HepG2 (cell line): ENCODE data around the gene ABHD4. TPM values are rescaled to one million over a fixed set of nuclear protein-coding genes. Genes with fewer than 3 reads are reported as not detected.

ENCODE experiments used
- BRCA1 ChIP-seq: sonication (generic); formaldehyde crosslinking; IDR thresholded peaks from 2 replicates; pipeline ENCODE4 v1.4.0; 2020; ENCODE audit warnings: missing genetic modification reagents
- CBX5 ChIP-seq: sonication (generic); formaldehyde crosslinking; IDR thresholded peaks from 2 replicates; pipeline ENCODE4 v1.4.0; 2020; ENCODE audit warnings: missing genetic modification reagents, borderline replicate concordance
- MIER3 ChIP-seq: IDR thresholded peaks from 2 replicates; pipeline ENCODE4 v1.6.1; 2016; ENCODE audit warnings: missing compliant biosample characterization, borderline replicate concordance
- MYC ChIP-seq: sonication (generic); formaldehyde crosslinking; IDR thresholded peaks from 2 replicates; pipeline ENCODE4 v1.9.0; 2021; ENCODE audit warnings: missing genetic modification reagents, borderline replicate concordance
- POLR2AphosphoS5 ChIP-seq: IDR thresholded peaks from 2 replicates; pipeline ENCODE4 v1.6.1; 2012; ENCODE audit warnings: low read depth, low read length
- SP1 ChIP-seq, 2 experiments: fragments of 450-650 bp in 1 of 2; sonication (generic) in 1 of 2; formaldehyde crosslinking in 1 of 2; IDR thresholded peaks; 2 replicates each; pipeline versions ENCODE4 v1.4.0 to v1.6.1; 2016 to 2020; ENCODE audit warnings: missing genetic modification reagents in 1 of 2
- SP2 ChIP-seq: sonication (generic); formaldehyde crosslinking; IDR thresholded peaks from 2 replicates; pipeline ENCODE4 v1.5.1; 2020; ENCODE audit warnings: mild to moderate bottlenecking, missing genetic modification reagents
- SRY ChIP-seq: sonication (generic); formaldehyde crosslinking; IDR thresholded peaks from 2 replicates; pipeline ENCODE4 v1.8.0; 2022; ENCODE audit warnings: mild to moderate bottlenecking, missing genetic modification reagents
- ZBTB20 ChIP-seq: sonication (generic); formaldehyde crosslinking; IDR thresholded peaks from 2 replicates; pipeline ENCODE4 v1.8.1; 2023; ENCODE audit warnings: missing genetic modification reagents, low read depth, mild to moderate bottlenecking, borderline replicate concordance
- ZBTB21 ChIP-seq: sonication (generic); formaldehyde crosslinking; IDR thresholded peaks from 2 replicates; pipeline ENCODE4 v1.4.0; 2020; ENCODE audit warnings: missing genetic modification reagents
- ZFX ChIP-seq: sonication (generic); formaldehyde crosslinking; IDR thresholded peaks from 2 replicates; pipeline ENCODE4 v1.4.0; 2020; ENCODE audit warnings: mild to moderate bottlenecking, low read depth, missing genetic modification reagents, moderate library complexity
- ZKSCAN8 ChIP-seq: IDR thresholded peaks from 2 replicates; pipeline ENCODE4 v1.6.1; 2016; ENCODE audit warnings: borderline replicate concordance, missing genetic modification reagents, missing compliant biosample characterization
- ZMYM2 ChIP-seq: sonication (generic); formaldehyde crosslinking; IDR thresholded peaks from 2 replicates; pipeline ENCODE4 v1.8.0; 2022; ENCODE audit warnings: mild to moderate bottlenecking, missing genetic modification reagents
- ZNF225 ChIP-seq: sonication (generic); formaldehyde crosslinking; IDR thresholded peaks from 2 replicates; pipeline ENCODE4 v1.4.0; 2020; ENCODE audit warnings: mild to moderate bottlenecking, missing genetic modification reagents
- ZNF235 ChIP-seq: sonication (generic); formaldehyde crosslinking; IDR thresholded peaks from 2 replicates; pipeline ENCODE4 v1.8.1; 2023; ENCODE audit warnings: mild to moderate bottlenecking, missing genetic modification reagents, borderline replicate concordance
- ZNF333 ChIP-seq: sonication (generic); formaldehyde crosslinking; IDR thresholded peaks from 2 replicates; pipeline ENCODE4 v1.4.0; 2020; ENCODE audit warnings: mild to moderate bottlenecking, missing genetic modification reagents, borderline replicate concordance
- ZNF343 ChIP-seq: sonication (generic); formaldehyde crosslinking; IDR thresholded peaks from 2 replicates; pipeline ENCODE4 v1.4.0; 2020; ENCODE audit warnings: mild to moderate bottlenecking, missing genetic modification reagents
- ZNF446 ChIP-seq: sonication (generic); formaldehyde crosslinking; IDR thresholded peaks from 2 replicates; pipeline ENCODE4 v1.5.0; 2020; ENCODE audit warnings: mild to moderate bottlenecking, missing genetic modification reagents
- polyA plus RNA-seq, 8 experiments: library from polyadenylated mRNA; depleted of rRNA in 3 of 8; stranded (reverse) in 7 of 8; unstranded in 1 of 8; fragments of >200 nt; fragmentation: Illumina TruSeq in 4 of 8; extraction: Trizol in 4 of 8; gene quantifications; 2 replicates each; pipeline versions ENCODE4 v1.2.1 to v1.2.3, GENCODE V29; 2011 to 2016; ENCODE audit warnings: low read depth in 4 of 8, missing spikeins in 1 of 8, mixed read lengths in 1 of 8; ENCODE audit not compliant: insufficient read depth in 1 of 8
- total RNA-seq, 5 experiments: library from RNA; depleted of rRNA; stranded (reverse); fragments of >200 nt; fragmentation: Illumina TruSeq; extraction: Trizol; gene quantifications; 2 replicates each; pipeline ENCODE4 v1.2.3, GENCODE V29; 2016; ENCODE audit warnings: low read depth in 1 of 5
- TF ChIP-seq, protein P1 (sequence below): IDR thresholded peaks from 2 replicates; pipeline ENCODE4 v1.6.1; 2012; ENCODE audit warnings: low read length, improper control_type of control experiment
- TF ChIP-seq, protein P2 (sequence below), 2 experiments: sonication (generic) in 1 of 2; formaldehyde crosslinking in 1 of 2; IDR thresholded peaks; 2 replicates each; pipeline versions ENCODE4 v1.5.1 to v1.6.1; 2011 to 2020; ENCODE audit warnings: borderline replicate concordance in 1 of 2, low read depth in 1 of 2, low read length in 1 of 2, mild to moderate bottlenecking in 1 of 2, missing genetic modification reagents in 1 of 2, moderate library complexity in 1 of 2
- TF ChIP-seq, protein P3 (sequence below): sonication (generic); formaldehyde crosslinking; IDR thresholded peaks from 2 replicates; pipeline ENCODE4 v1.5.1; 2020; ENCODE audit warnings: mild to moderate bottlenecking, missing genetic modification reagents, borderline replicate concordance

ABHD4 gene
- total and polyA plus RNA-seq, 2 of the 13 experiments (the other 11 are each of a cell fraction or from before 2014, with no cell fraction given), result 16.1 to 47.5 TPM

DNA sequence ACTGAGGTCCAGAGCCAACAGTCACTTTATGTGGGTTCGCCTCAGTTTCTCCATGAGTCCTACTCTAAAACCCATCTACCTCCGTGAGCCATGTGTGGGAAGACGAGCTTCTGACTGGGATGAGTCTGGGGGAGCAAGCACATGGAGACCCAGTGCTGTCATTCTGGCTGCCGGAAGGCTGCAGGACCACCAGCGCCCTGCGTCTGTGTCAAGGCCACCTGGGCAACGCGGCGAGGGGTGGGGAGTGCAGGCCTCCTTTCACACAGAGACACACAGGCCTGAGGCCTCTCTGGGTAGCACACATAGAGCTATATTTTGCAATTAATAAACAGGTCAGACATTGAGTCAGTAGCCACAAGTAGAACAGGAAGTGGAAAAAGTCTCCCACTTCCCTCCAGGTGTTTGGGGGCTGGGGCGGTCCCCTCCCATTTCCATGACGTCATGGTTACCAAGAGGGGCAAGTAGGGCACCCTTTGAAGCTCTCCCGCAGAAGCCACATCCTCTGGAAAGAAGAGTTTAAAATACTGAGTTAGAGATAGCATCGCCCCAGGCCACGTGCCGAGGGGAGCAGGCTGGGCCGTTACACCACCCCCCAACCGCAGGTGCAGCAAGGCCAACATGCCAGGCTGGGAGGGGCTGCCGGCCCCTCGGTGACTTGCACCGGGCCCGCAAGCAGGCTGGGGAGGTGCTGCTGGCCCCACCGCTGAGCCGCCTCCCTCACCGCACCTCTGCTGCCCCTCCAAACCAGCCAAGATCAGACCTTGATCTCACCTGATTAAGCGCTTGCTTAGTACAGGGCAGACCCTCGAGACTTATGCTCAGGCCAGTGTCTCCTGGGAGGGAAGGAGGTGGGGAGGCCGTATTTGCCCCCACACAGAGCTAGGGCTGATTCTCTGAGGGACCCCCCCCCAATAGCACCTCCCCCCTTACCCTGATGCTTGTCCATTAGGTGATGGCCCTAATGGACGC lies 41.8 kb upstream of the ABHD4 start (continued):
- TF ChIP-seq, protein P1, sequence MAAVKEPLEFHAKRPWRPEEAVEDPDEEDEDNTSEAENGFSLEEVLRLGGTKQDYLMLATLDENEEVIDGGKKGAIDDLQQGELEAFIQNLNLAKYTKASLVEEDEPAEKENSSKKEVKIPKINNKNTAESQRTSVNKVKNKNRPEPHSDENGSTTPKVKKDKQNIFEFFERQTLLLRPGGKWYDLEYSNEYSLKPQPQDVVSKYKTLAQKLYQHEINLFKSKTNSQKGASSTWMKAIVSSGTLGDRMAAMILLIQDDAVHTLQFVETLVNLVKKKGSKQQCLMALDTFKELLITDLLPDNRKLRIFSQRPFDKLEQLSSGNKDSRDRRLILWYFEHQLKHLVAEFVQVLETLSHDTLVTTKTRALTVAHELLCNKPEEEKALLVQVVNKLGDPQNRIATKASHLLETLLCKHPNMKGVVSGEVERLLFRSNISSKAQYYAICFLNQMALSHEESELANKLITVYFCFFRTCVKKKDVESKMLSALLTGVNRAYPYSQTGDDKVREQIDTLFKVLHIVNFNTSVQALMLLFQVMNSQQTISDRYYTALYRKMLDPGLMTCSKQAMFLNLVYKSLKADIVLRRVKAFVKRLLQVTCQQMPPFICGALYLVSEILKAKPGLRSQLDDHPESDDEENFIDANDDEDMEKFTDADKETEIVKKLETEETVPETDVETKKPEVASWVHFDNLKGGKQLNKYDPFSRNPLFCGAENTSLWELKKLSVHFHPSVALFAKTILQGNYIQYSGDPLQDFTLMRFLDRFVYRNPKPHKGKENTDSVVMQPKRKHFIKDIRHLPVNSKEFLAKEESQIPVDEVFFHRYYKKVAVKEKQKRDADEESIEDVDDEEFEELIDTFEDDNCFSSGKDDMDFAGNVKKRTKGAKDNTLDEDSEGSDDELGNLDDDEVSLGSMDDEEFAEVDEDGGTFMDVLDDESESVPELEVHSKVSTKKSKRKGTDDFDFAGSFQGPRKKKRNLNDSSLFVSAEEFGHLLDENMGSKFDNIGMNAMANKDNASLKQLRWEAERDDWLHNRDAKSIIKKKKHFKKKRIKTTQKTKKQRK, result 0 out of 2 replicates have a peak, but pooled peaks have one; percentile 10
- TF ChIP-seq MYC (CRISPR knock-in tag) (peak; percentile 56), ZKSCAN8 (CRISPR knock-in tag) (0 out of 2 replicates have a peak, but pooled peaks have one; percentile 35), ZNF235 (CRISPR knock-in tag) (0 out of 2 replicates have a peak, but pooled peaks have one; percentile 69), ZMYM2 (peak; percentile 4; the same call in 1 of the 2 replicates), ZBTB20 (CRISPR knock-in tag) (0 out of 2 replicates have a peak, but pooled peaks have one; percentile 42), ZNF333 (CRISPR knock-in tag) (peak; percentile 57; the same call in 1 of the 2 replicates), BRCA1 (CRISPR knock-in tag) (no peak), POLR2AphosphoS5 (no peak), ZFX (CRISPR knock-in tag) (peak; percentile 12; the same call in 1 of the 2 replicates), ZBTB21 (CRISPR knock-in tag) (peak; percentile 84), SRY (CRISPR knock-in tag) (0 out of 2 replicates have a peak, but pooled peaks have one; percentile 6), ZNF343 (CRISPR knock-in tag) (peak; percentile 40; the same call in 1 of the 2 replicates), MIER3 (CRISPR knock-in tag) (no peak), SP1 (IDR thresholded peaks at IDR 0.05) (no peak), SP1 (CRISPR knock-in tag; IDR thresholded peaks at IDR 0.05) (peak; percentile 47; the same call in 1 of the 2 replicates), ZNF446 (no peak), SP2 (CRISPR knock-in tag) (peak; percentile 48; the same call in 1 of the 2 replicates), ZNF225 (CRISPR knock-in tag) (peak; percentile 61; the same call in 1 of the 2 replicates), CBX5 (CRISPR knock-in tag) (0 out of 2 replicates have a peak, but pooled peaks have one; percentile 15)
- TF ChIP-seq, protein P2, sequence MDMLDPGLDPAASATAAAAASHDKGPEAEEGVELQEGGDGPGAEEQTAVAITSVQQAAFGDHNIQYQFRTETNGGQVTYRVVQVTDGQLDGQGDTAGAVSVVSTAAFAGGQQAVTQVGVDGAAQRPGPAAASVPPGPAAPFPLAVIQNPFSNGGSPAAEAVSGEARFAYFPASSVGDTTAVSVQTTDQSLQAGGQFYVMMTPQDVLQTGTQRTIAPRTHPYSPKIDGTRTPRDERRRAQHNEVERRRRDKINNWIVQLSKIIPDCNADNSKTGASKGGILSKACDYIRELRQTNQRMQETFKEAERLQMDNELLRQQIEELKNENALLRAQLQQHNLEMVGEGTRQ (IDR thresholded peaks at IDR 0.05; ENCODE audit: low read depth, low read length), result no peak
- TF ChIP-seq, protein P2 (CRISPR knock-in tag; IDR thresholded peaks at IDR 0.05; ENCODE audit: borderline replicate concordance), result 0 out of 2 replicates have a peak, but pooled peaks have one; percentile 18
- TF ChIP-seq, protein P3, sequence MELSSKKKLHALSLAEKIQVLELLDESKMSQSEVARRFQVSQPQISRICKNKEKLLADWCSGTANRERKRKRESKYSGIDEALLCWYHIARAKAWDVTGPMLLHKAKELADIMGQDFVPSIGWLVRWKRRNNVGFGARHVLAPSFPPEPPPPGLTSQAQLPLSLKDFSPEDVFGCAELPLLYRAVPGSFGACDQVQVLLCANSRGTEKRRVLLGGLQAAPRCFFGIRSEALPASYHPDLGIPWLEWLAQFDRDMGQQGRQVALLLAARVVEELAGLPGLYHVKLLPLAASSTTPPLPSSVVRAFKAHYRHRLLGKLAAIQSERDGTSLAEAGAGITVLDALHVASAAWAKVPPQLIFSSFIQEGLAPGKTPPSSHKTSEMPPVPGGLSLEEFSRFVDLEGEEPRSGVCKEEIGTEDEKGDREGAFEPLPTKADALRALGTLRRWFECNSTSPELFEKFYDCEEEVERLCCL (CRISPR knock-in tag), result peak; percentile 8; the same call in 1 of the 2 replicates
